Activated CD4-positive, alpha-beta T cell treated with anti-CD3 and anti-CD28 coated beads for 36 hours (primary cell): ENCODE data around the gene SSC4D. TPM values are rescaled to one million over a fixed set of nuclear protein-coding genes. Genes with fewer than 3 reads are reported as not detected.
"Not testable (repeated sequence)": the region's sequence is repeated elsewhere in the genome, so short reads cannot be mapped to it uniquely, and the experiment has no call there.

Experiments
- ATAC-seq: fragments of 200-7000 bp; cut with Tn5 transposase; one replicate; pipeline ENCODE4 v1.10.0; 2021; ENCODE audit warnings: mild to moderate bottlenecking, moderate library complexity
- CTCF ChIA-PET: fragments of 350-600 bp; sonication (Branson Sonifier 250); formaldehyde crosslinking; loops from one replicate; lab custom pipeline; 2021; ENCODE audit warnings: antibody characterized with exemption; lab: Charles Lee
- POLR2A ChIA-PET: fragments of 350-600 bp; sonication (Branson Sonifier 250); formaldehyde crosslinking; loops from one replicate; lab custom pipeline; 2021; ENCODE audit warnings: antibody characterized with exemption, inconsistent platforms; lab: Charles Lee
- DNase-seq: peaks from one replicate; pipeline ENCODE4 v3.0.0-alpha.2; 2020
- H3K27ac Mint-ChIP-seq: one replicate; pipeline ENCODE4 v1.8.0; 2021; ENCODE audit warnings: mixed read lengths
- H3K27me3 Mint-ChIP-seq: one replicate; pipeline ENCODE4 v1.8.0; 2021; ENCODE audit warnings: mixed read lengths
- H3K36me3 Mint-ChIP-seq: one replicate; pipeline ENCODE4 v1.8.0; 2021; ENCODE audit warnings: low read depth, mixed read lengths
- H3K4me1 Mint-ChIP-seq: one replicate; pipeline ENCODE4 v1.8.0; 2021; ENCODE audit warnings: mixed read lengths
- H3K4me3 Mint-ChIP-seq: one replicate; pipeline ENCODE4 v1.8.0; 2021; ENCODE audit warnings: mild to moderate bottlenecking, moderate library complexity, mixed read lengths
- H3K9me3 Mint-ChIP-seq: one replicate; pipeline ENCODE4 v1.8.0; 2021; ENCODE audit warnings: low read depth, mixed read lengths
- intact Hi-C, 2 experiments: fragments of 100-400 bp; cut with DNase I in 1 of 2; cut with micrococcal nuclease in 1 of 2; formaldehyde crosslinking; loops; one replicate each; pipeline versions ENCODE4 v1.14.2 to v1.15.1; 2022 to 2024; cut with DNase I, micrococcal nuclease
- total RNA-seq, 2 experiments: library from RNA; stranded (reverse); gene quantifications; one replicate each; pipeline ENCODE4 v1.2.3, GENCODE V29; 2021

The SSC4D gene
- under 1 TPM; 0.79 to 0.91 TPM for total RNA-seq

GRCh38 chr7:76409537-76409936 is at the start of gene SSC4D:
SSC4D (minus strand) TSS chr7:76409697; CDS start chr7:76404439, 5,258 bp downstream.
- Mint-ChIP-seq H3K4me1 (no peaks in the 10 kb centered on the region), H3K36me3 (peaks cover 1% of the 10 kb centered on the region), H3K27me3 (no peaks in the 10 kb centered on the region), H3K4me3 (no peak within 1 kb of the TSS), H3K27ac (no peak within 1 kb of the TSS), H3K9me3 (no peaks in the 10 kb centered on the region)
- ChIA-PET CTCF (no interaction called here), POLR2A (no interaction called here)
- DNase-seq = no peak
- no peak for ATAC-seq
- intact Hi-C loops = no loop called here

GRCh38 chr7:76458504-76458903 is 49.0 kb upstream of the SSC4D start:
- H3K9me3 Mint-ChIP-seq, H3K4me3 Mint-ChIP-seq, POLR2A ChIA-PET, DNase-seq, H3K27me3 Mint-ChIP-seq, H3K4me1 Mint-ChIP-seq, CTCF ChIA-PET, H3K27ac Mint-ChIP-seq, ATAC-seq, intact Hi-C loops, H3K36me3 Mint-ChIP-seq: not testable (repeated sequence)

- intact Hi-C loops, DNase-seq, H3K36me3 Mint-ChIP-seq, POLR2A ChIA-PET, H3K4me3 Mint-ChIP-seq, CTCF ChIA-PET, H3K9me3 Mint-ChIP-seq, H3K27me3 Mint-ChIP-seq, ATAC-seq, H3K4me1 Mint-ChIP-seq, H3K27ac Mint-ChIP-seq: not testable (repeated sequence)
These were observed 47.5 kb upstream of the SSC4D start for GRCh38 chr7:76457017-76457416.

- DNase-seq = peak; percentile 30
- CTCF ChIA-PET, intact Hi-C loops, H3K36me3 Mint-ChIP-seq, H3K9me3 Mint-ChIP-seq, POLR2A ChIA-PET, H3K27me3 Mint-ChIP-seq: not testable (repeated sequence)
- Mint-ChIP-seq H3K4me1 (peaks cover 14% of the 10 kb centered on the region), H3K27ac (peak overlapping the region; percentile 82), H3K4me3 (peak overlapping the region; percentile 44)
- peak; percentile 89 for ATAC-seq
These were observed 36.1 kb upstream of the SSC4D start for GRCh38 chr7:76445577-76446008.

GRCh38 chr7:76443846-76444245 is 34.3 kb upstream of the SSC4D start:
- peaks cover 14% of the 10 kb centered on the region for H3K4me1 Mint-ChIP-seq
- DNase-seq = peak; percentile 22
- H3K4me3 Mint-ChIP-seq, CTCF ChIA-PET, H3K36me3 Mint-ChIP-seq, H3K27ac Mint-ChIP-seq, POLR2A ChIA-PET, H3K9me3 Mint-ChIP-seq, H3K27me3 Mint-ChIP-seq, intact Hi-C loops: not testable (repeated sequence)
- ATAC-seq = peak; percentile 42

GRCh38 chr7:76442664-76443446 is 33.4 kb upstream of the SSC4D start:
- H3K9me3 Mint-ChIP-seq, intact Hi-C loops, H3K27ac Mint-ChIP-seq, H3K4me3 Mint-ChIP-seq, CTCF ChIA-PET, DNase-seq, POLR2A ChIA-PET, ATAC-seq, H3K36me3 Mint-ChIP-seq, H3K27me3 Mint-ChIP-seq: not testable (repeated sequence)
- peaks cover 14% of the 10 kb centered on the region for H3K4me1 Mint-ChIP-seq

- H3K27ac Mint-ChIP-seq, H3K9me3 Mint-ChIP-seq, intact Hi-C loops: not testable (repeated sequence)
These were observed 32.3 kb upstream of the SSC4D start for GRCh38 chr7:76441792-76442191.

GRCh38 chr7:76440404-76440803 is 30.9 kb upstream of the SSC4D start:
- H3K4me3 Mint-ChIP-seq, POLR2A ChIA-PET, H3K27me3 Mint-ChIP-seq, intact Hi-C loops, H3K9me3 Mint-ChIP-seq, DNase-seq, H3K27ac Mint-ChIP-seq, CTCF ChIA-PET, H3K36me3 Mint-ChIP-seq, ATAC-seq: not testable (repeated sequence)
- H3K4me1 Mint-ChIP-seq = peaks cover 11% of the 10 kb centered on the region

More at GRCh38 chr7:76441792-76442191, 32.3 kb upstream of the SSC4D start:
- ATAC-seq = peak; percentile 48
- POLR2A ChIA-PET, H3K27me3 Mint-ChIP-seq, H3K36me3 Mint-ChIP-seq, H3K4me3 Mint-ChIP-seq, CTCF ChIA-PET, DNase-seq: not testable (repeated sequence)
- peaks cover 14% of the 10 kb centered on the region for H3K4me1 Mint-ChIP-seq

- H3K4me1 Mint-ChIP-seq, H3K9me3 Mint-ChIP-seq: not testable (repeated sequence)
These were observed 29.8 kb upstream of the SSC4D start for GRCh38 chr7:76439120-76439888.

GRCh38 chr7:76437873-76438272 is 28.4 kb upstream of the SSC4D start:
- H3K4me3 Mint-ChIP-seq, H3K4me1 Mint-ChIP-seq, CTCF ChIA-PET, H3K27me3 Mint-ChIP-seq, H3K36me3 Mint-ChIP-seq, intact Hi-C loops, POLR2A ChIA-PET, H3K9me3 Mint-ChIP-seq, H3K27ac Mint-ChIP-seq: not testable (repeated sequence)
- DNase-seq = peak; percentile 76
- peak; percentile 81 for ATAC-seq

More at GRCh38 chr7:76439120-76439888, 29.8 kb upstream of the SSC4D start:
- ATAC-seq, DNase-seq, H3K27ac Mint-ChIP-seq, intact Hi-C loops, H3K27me3 Mint-ChIP-seq, CTCF ChIA-PET, H3K4me3 Mint-ChIP-seq, POLR2A ChIA-PET, H3K36me3 Mint-ChIP-seq: not testable (repeated sequence)

GRCh38 chr7:76430836-76431235 is 21.3 kb upstream of the SSC4D start:
- DNase-seq (no peak), ATAC-seq (no peak)
- Mint-ChIP-seq H3K4me3 (no peak overlapping the region), H3K36me3 (no peaks in the 10 kb centered on the region), H3K9me3 (no peaks in the 10 kb centered on the region), H3K27me3 (no peaks in the 10 kb centered on the region), H3K4me1 (peaks cover 3% of the 10 kb centered on the region), H3K27ac (no peak overlapping the region)
- ChIA-PET POLR2A (no interaction called here), CTCF (interaction anchor here (0.6 kb wide), 1 partner anchor 904 kb away, joined by 3 read pairs; no protein-coding TSS in a partner anchor)
- intact Hi-C loops = no loop called here
